ENCODE measurements around the gene RGS4.

GRCh38 chr1:163093169-163093568 is 24.0 kb downstream of the RGS4 start:
- no peak for TF ChIP-seq SP1 (IDR thresholded peaks at IDR 0.05)
- no peak for TF ChIP-seq FOXM1 (IDR thresholded peaks at IDR 0.05; ENCODE audit: borderline replicate concordance)
- TF ChIP-seq FOXK2 (IDR thresholded peaks at IDR 0.05): no peak
- TF ChIP-seq BHLHE40 (IDR thresholded peaks at IDR 0.05; ENCODE audit: borderline replicate concordance): no peak
- TF ChIP-seq PKNOX1 (IDR thresholded peaks at IDR 0.05): no peak
- TF ChIP-seq ZNF384 (IDR thresholded peaks at IDR 0.05): no peak
- TF ChIP-seq FOXA1 (IDR thresholded peaks at IDR 0.05): no peak
- no peak for TF ChIP-seq ARNT (IDR thresholded peaks at IDR 0.05)
- no peak for TF ChIP-seq ELF4 (IDR thresholded peaks at IDR 0.05)
- TF ChIP-seq CTBP1 (IDR thresholded peaks at IDR 0.05; ENCODE audit: borderline replicate concordance): no peak
- TF ChIP-seq TARDBP (IDR thresholded peaks at IDR 0.05): no peak
- no peak for TF ChIP-seq SUZ12 (IDR thresholded peaks at IDR 0.05)
- no peak for TF ChIP-seq L3MBTL2 (conservative IDR thresholded peaks at IDR 0.05)
- no peak for TF ChIP-seq LEF1 (IDR thresholded peaks at IDR 0.05; ENCODE audit: borderline replicate concordance)

Measured in HEK293T (cell line).